Measurements from ENCODE around the gene ATP9B.

Gene ATP9B

GRCh38 chr18:79200546-79201268 lies 131.5 kb downstream of the ATP9B start:
- DNase-seq, result no peak

- DNase-seq, result no peak
These were observed 133.9 kb downstream of the ATP9B start for GRCh38 chr18:79203017-79203605.

DNA sequence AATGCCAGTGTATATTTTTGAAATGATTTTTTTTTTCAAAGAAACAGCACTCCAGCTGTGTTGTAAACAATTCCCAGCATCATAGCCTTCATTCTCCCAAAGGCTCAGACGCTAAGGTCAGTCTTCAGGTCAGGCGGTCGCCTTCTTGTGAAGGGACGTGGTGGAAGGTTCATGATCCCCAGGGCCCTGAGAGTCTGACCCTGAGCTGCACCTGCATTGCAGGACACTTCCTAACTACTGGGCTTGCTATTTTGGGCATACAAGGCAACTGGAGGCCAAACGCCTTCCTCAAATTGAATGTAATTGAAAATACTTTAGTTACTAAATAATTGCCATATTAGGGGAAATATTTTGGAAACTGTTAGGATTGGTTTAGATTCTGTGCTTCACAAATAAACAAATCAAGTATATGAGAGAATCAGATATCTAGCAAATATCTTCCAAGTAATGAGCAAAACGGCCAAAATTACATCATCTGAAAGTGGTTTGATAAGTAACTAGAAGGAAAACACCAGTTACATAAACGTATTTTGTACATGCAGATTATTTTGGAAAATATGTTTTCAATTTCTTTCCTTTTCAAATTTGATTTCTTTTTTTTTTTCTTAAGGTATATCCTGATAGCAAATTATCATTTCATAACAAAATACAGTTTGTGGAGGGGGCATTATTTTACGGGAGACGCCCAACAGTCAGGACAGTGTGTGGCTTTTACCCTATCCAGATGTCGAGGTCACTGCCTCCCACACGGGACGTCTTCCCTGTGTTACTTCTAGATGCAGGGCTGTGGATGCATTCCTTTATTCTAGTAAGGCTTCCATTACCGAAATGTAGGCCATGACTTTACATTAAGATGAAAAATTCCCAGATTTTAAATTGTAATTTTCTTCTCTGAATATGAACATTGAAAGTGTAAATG lies 136.0 kb downstream of the ATP9B start:
- DNase-seq, result no peak

GRCh38 chr18:79206444-79206843 lies 137.2 kb downstream of the ATP9B start:
- DNase-seq, result no peak

DNA sequence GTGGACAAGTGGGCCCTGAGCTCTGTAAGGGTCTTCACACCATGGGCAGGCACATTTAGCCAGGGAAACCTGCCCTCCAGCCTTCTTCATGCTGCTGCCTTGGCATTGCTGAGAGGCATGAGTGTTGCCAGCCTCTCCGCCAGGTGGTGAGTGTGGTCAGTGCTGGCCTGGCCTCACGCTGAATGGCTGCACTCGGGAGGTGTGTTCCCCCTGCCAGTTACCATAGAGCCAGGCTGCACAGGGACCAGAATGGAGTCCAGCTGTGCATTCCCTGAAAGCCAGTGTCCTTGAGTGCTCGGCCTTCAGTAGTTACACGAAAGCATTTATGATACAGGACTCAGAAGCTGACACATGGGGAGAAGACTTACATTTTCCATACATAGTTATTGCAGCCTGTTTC lies 139.7 kb downstream of the ATP9B start:
- DNase-seq, result no peak

GRCh38 chr18:79210002-79210910 lies 141.1 kb downstream of the ATP9B start:
- no peak for DNase-seq

- DNase-seq, result no peak
These were observed 142.7 kb downstream of the ATP9B start for GRCh38 chr18:79211844-79212243.

- no peak for DNase-seq
These were observed 144.9 kb downstream of the ATP9B start for GRCh38 chr18:79214056-79214455.

DNA sequence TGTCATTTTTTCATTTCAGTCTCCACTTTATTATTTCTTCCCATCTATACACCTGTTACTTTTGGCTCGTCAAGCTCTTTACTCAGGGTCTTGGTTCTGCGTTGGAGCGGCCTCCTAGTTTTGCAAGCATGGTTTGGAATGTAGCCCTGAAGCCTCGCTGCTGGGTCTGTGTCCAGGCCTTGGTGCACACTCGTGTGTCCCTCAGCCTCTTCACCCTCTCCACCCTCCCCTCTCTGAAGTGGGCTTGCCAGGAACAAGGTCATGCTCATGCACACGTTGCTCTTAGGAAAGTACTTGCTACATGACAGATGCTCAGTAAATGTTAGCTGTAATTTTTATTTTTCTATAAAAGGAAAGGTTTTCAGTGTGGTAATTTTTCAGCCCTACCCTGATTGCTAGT lies 147.0 kb downstream of the ATP9B start:
- DNase-seq, result no peak

DNA sequence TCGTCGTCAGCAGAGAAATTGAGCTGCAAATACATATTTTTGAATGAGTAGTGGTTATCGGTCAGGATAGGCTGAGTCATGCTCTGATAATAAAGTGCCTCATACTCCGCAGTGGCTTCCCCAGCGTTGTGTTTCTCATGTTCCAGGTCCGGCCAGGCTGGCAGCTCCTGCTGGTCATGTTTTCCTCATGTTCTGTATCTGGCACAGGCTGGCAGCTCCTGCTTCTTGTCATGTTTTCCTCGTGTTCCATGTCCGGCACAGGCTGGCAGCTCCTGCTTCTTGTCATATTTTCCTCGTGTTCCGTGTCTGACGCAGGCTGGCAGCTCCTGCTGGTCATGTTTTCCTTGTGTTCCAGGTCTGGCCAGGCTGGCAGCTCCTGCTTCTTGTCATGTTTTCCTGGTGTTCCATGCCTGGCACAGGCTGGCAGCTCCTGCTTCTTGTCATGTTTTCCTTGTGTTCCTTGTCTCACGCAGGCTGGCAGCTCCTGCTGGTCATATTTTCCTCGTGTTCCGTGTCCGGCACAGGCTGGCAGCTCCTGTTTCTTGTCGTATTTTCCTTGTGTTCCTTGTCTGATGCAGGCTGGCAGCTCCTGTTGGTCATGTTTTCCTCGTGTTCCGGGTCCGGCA lies 148.9 kb downstream of the ATP9B start:
- DNase-seq, result no peak

DNA sequence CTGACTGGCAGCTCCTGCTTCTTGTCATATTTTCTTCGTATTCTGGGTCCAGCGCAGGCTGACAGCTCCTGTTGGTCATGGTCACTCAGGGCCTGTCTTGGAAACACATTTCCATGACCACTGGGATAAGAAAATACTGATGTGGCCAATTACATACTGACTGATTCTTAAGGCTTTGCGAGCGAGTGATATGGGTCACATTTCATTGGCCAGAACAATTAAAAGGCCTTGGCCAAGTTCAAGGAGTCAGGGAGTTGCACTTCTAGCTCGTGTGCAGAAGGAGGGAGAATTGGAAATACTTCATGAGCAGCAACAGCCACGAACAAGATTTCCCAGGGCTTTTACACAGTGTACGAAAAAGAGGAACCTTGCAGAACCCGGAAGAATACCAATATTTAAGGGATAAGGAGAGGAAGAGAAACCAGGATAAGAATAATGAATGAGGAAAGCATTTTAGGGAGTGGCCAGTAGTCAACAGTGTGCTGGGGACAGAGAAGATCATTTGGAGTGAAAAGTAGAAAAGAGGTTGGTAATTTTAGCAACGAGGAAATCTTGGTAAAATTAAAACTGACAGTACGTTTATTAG lies 149.5 kb downstream of the ATP9B start:
- DNase-seq, result no peak

DNA sequence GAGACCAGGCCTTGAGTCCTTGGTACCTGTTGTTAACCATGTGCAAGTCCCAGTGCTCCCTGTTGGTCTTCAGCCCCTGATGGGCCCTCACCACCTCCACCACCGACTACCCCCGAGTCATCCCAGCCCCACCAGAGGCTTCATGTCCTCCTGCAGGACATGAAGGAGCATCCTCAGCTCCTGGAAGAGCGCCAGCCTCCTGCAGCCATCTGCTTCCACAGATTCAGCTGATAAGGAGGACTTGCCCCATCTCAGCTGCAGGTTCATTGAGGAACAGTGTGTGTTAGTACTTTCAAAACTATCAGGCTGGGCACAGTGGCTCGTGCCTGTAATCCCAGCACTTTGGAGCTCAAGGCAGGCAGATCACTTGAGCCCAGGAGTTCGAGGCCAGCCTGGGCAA lies 151.9 kb downstream of the ATP9B start:
- no peak for DNase-seq

DNA sequence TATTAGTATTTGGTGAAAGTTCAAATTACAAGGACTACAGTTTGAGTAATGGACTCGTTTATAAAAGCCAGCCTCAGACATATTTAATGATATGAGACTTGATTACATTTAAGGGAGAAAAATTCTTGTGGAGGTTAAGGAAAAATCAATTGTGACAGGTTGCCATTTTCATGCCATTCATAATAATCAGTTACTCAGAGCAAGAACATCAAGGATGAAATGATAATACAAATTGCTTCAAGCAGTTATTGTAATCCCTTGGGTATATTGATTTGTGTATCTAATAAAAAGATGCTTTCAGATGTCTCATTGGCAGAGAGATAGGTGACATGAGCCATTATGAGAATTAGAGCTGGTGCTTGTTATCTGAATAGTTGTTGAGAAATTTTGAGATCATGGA lies 153.6 kb downstream of the ATP9B start:
- no peak for DNase-seq

DNA sequence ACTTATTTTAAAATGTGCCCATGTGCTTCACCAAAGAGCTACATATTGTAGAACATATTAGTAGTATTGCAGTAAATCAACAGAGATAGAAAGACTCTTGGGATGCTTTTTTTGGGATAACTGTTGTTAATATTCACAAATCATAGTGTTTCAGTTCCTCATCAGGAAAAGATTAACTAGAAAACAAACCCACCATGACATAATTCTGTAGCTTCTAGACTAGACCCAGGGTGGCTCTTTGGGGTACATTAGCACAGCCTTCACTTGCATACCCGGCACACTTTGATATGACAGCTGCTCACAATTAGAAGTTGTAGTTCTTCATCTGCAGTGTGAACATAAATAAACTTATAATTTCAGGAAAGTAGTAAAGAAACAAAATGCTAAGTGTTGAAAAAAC lies 154.2 kb downstream of the ATP9B start:
- DNase-seq, result no peak

DNA sequence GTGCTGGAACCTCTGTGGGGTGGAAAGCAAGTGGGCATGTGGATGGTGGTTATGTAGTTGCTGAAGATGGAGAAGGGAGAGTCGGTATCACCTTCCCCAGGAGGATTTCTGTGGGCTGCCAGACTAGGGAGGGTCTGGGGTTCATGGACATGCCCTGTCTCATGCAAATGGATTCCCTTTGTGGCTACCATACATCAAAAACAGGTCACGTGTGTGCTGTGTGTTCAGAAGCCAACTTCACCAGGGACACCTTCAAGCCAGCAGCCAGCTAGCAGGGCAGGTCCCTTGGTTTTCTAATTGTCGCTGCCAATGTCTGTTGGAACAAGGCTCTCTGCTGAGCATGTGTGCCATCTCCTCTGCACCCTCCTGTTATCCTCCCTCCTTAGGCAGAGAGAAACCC lies 155.2 kb downstream of the ATP9B start:
- DNase-seq, result no peak

DNA sequence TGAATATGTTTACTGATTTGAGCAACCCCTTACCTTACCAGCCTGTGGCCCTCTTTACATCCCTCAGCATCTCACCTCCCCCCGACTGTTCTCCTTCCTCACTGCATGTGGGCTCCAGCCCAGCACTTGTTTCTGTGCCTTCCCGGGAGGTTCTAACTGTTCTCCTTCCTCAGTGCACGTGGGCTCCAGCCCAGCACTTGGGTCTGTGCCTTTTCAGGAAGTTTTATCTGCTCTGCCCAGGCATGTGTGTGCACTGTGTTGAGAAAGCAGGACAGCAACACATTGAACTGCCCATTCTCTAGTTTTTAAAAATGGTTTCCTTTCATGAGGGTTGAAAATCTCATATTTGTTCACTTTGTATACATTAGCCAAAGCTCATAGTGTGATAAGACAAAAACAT lies 158.4 kb downstream of the ATP9B start:
- no peak for DNase-seq

DNA sequence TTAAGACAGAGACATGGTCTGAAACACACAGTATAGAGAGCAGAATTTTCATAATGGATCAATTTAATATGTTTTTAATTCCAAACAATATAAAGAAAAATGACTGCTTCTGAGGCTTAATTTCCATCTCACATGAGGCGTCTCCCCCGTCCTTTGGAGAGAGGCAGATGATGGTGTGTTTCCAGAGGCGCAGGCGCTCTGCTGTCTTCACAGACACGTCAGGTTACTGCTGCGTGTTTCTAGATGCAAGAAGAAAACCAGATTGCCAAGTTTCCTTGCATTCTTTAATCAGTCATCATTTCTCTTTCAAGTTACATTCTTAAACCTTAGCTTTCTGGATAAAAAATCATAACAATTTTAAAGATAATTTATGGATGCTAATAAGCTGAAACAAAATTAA lies 160.2 kb downstream of the ATP9B start:
- DNase-seq, result no peak

GRCh38 chr18:79234438-79234837 lies 165.2 kb downstream of the ATP9B start:
- DNase-seq, result no peak

GRCh38 chr18:79239631-79240030 lies 170.4 kb downstream of the ATP9B start:
- no peak for DNase-seq

- DNase-seq, result peak; percentile 28
These were observed 172.6 kb downstream of the ATP9B start for GRCh38 chr18:79241755-79242154.

DNA sequence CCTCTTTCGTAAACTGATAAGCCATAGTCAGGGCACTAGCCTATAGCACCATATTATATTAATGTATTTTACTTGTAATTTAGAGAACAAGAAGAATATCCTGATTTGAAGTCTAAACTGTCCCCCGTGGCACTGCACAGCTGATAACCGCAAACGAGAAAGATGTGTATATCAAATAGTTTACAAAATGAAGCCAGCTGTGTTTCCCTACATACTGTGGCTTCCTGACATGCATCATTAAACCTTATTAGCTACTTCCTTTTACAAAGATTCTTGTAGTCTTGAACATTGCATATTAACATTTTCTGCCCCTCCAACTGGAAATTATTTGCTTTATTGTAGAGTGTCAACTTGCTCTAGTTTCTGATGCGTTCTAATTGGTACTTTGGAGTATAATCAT lies 173.1 kb downstream of the ATP9B start:
- DNase-seq, result no peak

- DNase-seq, result no peak
These were observed 176.4 kb downstream of the ATP9B start for GRCh38 chr18:79245517-79246001.

Data from NCI-H510A (cell line).